ENCODE results near the gene SCMH1. TPM values are rescaled to one million over a fixed set of nuclear protein-coding genes. Genes with fewer than 3 reads are reported as not detected.

Gene SCMH1
- total and polyA plus RNA-seq, 11 donors: 36.0 to 56.2 (median 43.0) TPM

- Histone ChIP-seq H3K9me3 (no peaks in the 10 kb centered on the region), H3K4me1 (peaks cover 0 to 59% (median 22%) of the 10 kb centered on the region in 12 donors), H3K27ac (peak overlapping the region in 6 of 12 donors; percentile 89 to 99 (median 94))
Measured at GRCh38 chr1:41239988-41240610, 2.0 kb downstream of the SCMH1 start.

GRCh38 chr1:41238311-41238988, 3.7 kb downstream of the SCMH1 start:
- intact Hi-C loops (cut with DNase I): loop anchor here in 3 of 10 donors (10.0 kb wide), 3 partner anchors 84 to 194 kb away; no protein-coding TSS in a partner anchor
- peak overlapping the region in 2 of 12 donors; percentile 4 to 16 for H3K27ac ChIP-seq
- WGBS, 4 donors: 55 to 68% (median 64%) methylated on average over 5 of the region's 5 CpGs

More at GRCh38 chr1:41239988-41240610, 2.0 kb downstream of the SCMH1 start:
- ATAC-seq (peak in 1 of 4 donors; percentile 23), DNase-seq (no peak)
- TF ChIP-seq POLR2A (IDR thresholded peaks at IDR 0.05) (no peak), CTCF (IDR thresholded peaks at IDR 0.05) (peak in 7 of 12 donors; percentile 16 to 53 (median 22))
- Histone ChIP-seq H3K27me3 (no peaks in the 10 kb centered on the region), H3K4me3 (peak overlapping the region in 3 of 12 donors; percentile 93 to 96 (median 93)), H3K36me3 (no peaks in the 10 kb centered on the region)
- intact Hi-C loops (cut with DNase I): loop anchor here in 5 of 10 donors (5.0 to 10.0 kb wide), 5 partner anchors 85 to 215 kb away; partner anchors contain the start of gene SLFNL1 (in 1 of the 5)

GRCh38 chr1:41236781-41237180, 5.3 kb downstream of the SCMH1 start:
- TF ChIP-seq POLR2A (IDR thresholded peaks at IDR 0.05): no peak
- TF ChIP-seq CTCF (IDR thresholded peaks at IDR 0.05): no peak
- no peak overlapping the region for H3K4me3 ChIP-seq
- no peaks in the 10 kb centered on the region for H3K9me3 ChIP-seq
- no peak overlapping the region for H3K27ac ChIP-seq
- no peaks in the 10 kb centered on the region for H3K27me3 ChIP-seq
- no peaks in the 10 kb centered on the region for H3K36me3 ChIP-seq
- WGBS, 4 donors: 61 to 80% (median 73%) methylated on average over 2 of the region's 2 CpGs
- DNase-seq (no peak), ATAC-seq (no peak)
- peaks cover 0 to 69% (median 24%) of the 10 kb centered on the region in 12 donors for H3K4me1 ChIP-seq
- intact Hi-C loops (cut with DNase I): loop anchor here in 3 of 10 donors (10.0 kb wide), 3 partner anchors 82 to 192 kb away; no protein-coding TSS in a partner anchor

More at GRCh38 chr1:41238311-41238988, 3.7 kb downstream of the SCMH1 start:
- no peaks in the 10 kb centered on the region for H3K27me3 ChIP-seq
- H3K36me3 ChIP-seq: no peaks in the 10 kb centered on the region
- DNase-seq: no peak
- peaks cover 0 to 68% (median 28%) of the 10 kb centered on the region in 12 donors for H3K4me1 ChIP-seq
- no peak overlapping the region for H3K4me3 ChIP-seq
- peak in 3 of 4 donors; percentile 16 to 24 (median 16) for ATAC-seq
- H3K9me3 ChIP-seq: no peaks in the 10 kb centered on the region
- no peak for TF ChIP-seq POLR2A (IDR thresholded peaks at IDR 0.05)
- no peak for TF ChIP-seq CTCF (IDR thresholded peaks at IDR 0.05)

GRCh38 chr1:41235893-41236292, 6.2 kb downstream of the SCMH1 start:
- no peak for TF ChIP-seq CTCF (IDR thresholded peaks at IDR 0.05)
- no peak for TF ChIP-seq POLR2A (IDR thresholded peaks at IDR 0.05)
- ATAC-seq (no peak), DNase-seq (no peak)
- peaks cover 0 to 66% (median 23%) of the 10 kb centered on the region in 12 donors for H3K4me1 ChIP-seq
- no peaks in the 10 kb centered on the region for H3K27me3 ChIP-seq
- intact Hi-C loops (cut with DNase I): loop anchor here in 3 of 10 donors (10.0 kb wide), 3 partner anchors 81 to 191 kb away; no protein-coding TSS in a partner anchor
- no peaks in the 10 kb centered on the region for H3K36me3 ChIP-seq
- H3K4me3 ChIP-seq: no peak overlapping the region
- no peaks in the 10 kb centered on the region for H3K9me3 ChIP-seq
- no peak overlapping the region for H3K27ac ChIP-seq
